Dendritic cell treated with granulocyte-macrophage colony-stimulating factor and Interleukin-4, amounts not matched to agents 40 ng/mL and 50 ng/mL, for 4 days (primary cell): Measurements from ENCODE around the gene CREBBP.

Source experiments
- H3K27ac Mint-ChIP-seq: one replicate; pipeline ENCODE4 v1.8.0; 2022; ENCODE audit warnings: mild to moderate bottlenecking, mixed read lengths
- H3K27me3 Mint-ChIP-seq: one replicate; pipeline ENCODE4 v1.8.0; 2022; ENCODE audit warnings: mild to moderate bottlenecking, mixed read lengths
- H3K36me3 Mint-ChIP-seq: one replicate; pipeline ENCODE4 v1.8.0; 2022; ENCODE audit warnings: low read depth, mixed read lengths
- H3K4me1 Mint-ChIP-seq: one replicate; pipeline ENCODE4 v1.8.0; 2022; ENCODE audit warnings: low read depth, mixed read lengths
- H3K4me3 Mint-ChIP-seq: one replicate; pipeline ENCODE4 v1.8.0; 2022; ENCODE audit warnings: mild to moderate bottlenecking, moderate library complexity, mixed read lengths
- H3K9me3 Mint-ChIP-seq: one replicate; pipeline ENCODE4 v1.8.0; 2022; ENCODE audit warnings: mixed read lengths
- intact Hi-C: fragments of 100-400 bp; cut with micrococcal nuclease; formaldehyde crosslinking; loops from one replicate; pipeline ENCODE4 v1.15.0; 2022

Gene CREBBP

GRCh38 chr16:3739636-3740035, 140.9 kb downstream of the CREBBP start:
- H3K27ac Mint-ChIP-seq = no peak overlapping the region
- intact Hi-C loops = no loop called here
- no peaks in the 10 kb centered on the region for H3K9me3 Mint-ChIP-seq
- peaks cover 100% of the 10 kb centered on the region for H3K36me3 Mint-ChIP-seq
- no peak overlapping the region for H3K4me3 Mint-ChIP-seq
- H3K4me1 Mint-ChIP-seq = peaks cover 18% of the 10 kb centered on the region
- no peaks in the 10 kb centered on the region for H3K27me3 Mint-ChIP-seq

- Mint-ChIP-seq H3K27ac (no peak overlapping the region), H3K27me3 (no peaks in the 10 kb centered on the region), H3K9me3 (no peaks in the 10 kb centered on the region), H3K4me3 (no peak overlapping the region), H3K36me3 (peaks cover 100% of the 10 kb centered on the region), H3K4me1 (peaks cover 18% of the 10 kb centered on the region)
- intact Hi-C loops = no loop called here
These were observed 142.0 kb downstream of the CREBBP start for GRCh38 chr16:3738541-3738940.

- H3K27me3 Mint-ChIP-seq = no peaks in the 10 kb centered on the region
- H3K9me3 Mint-ChIP-seq = no peaks in the 10 kb centered on the region
- no peak overlapping the region for H3K27ac Mint-ChIP-seq
- H3K36me3 Mint-ChIP-seq = peaks cover 100% of the 10 kb centered on the region
- peaks cover 18% of the 10 kb centered on the region for H3K4me1 Mint-ChIP-seq
- intact Hi-C loops = no loop called here
- H3K4me3 Mint-ChIP-seq = no peak overlapping the region
These were observed 142.4 kb downstream of the CREBBP start for GRCh38 chr16:3738128-3738527.

GRCh38 chr16:3737181-3737580, 143.3 kb downstream of the CREBBP start:
- no peaks in the 10 kb centered on the region for H3K9me3 Mint-ChIP-seq
- intact Hi-C loops = no loop called here

GRCh38 chr16:3736116-3736515, 144.4 kb downstream of the CREBBP start:
- H3K27me3 Mint-ChIP-seq = no peaks in the 10 kb centered on the region
- H3K27ac Mint-ChIP-seq = peak overlapping the region; percentile 18
- H3K36me3 Mint-ChIP-seq = peaks cover 100% of the 10 kb centered on the region
- H3K9me3 Mint-ChIP-seq = no peaks in the 10 kb centered on the region
- no peak overlapping the region for H3K4me3 Mint-ChIP-seq
- peaks cover 18% of the 10 kb centered on the region for H3K4me1 Mint-ChIP-seq
- intact Hi-C loops = no loop called here

More at GRCh38 chr16:3737181-3737580, 143.3 kb downstream of the CREBBP start:
- no peak overlapping the region for H3K27ac Mint-ChIP-seq
- peaks cover 100% of the 10 kb centered on the region for H3K36me3 Mint-ChIP-seq
- H3K4me3 Mint-ChIP-seq = no peak overlapping the region
- peaks cover 18% of the 10 kb centered on the region for H3K4me1 Mint-ChIP-seq
- no peaks in the 10 kb centered on the region for H3K27me3 Mint-ChIP-seq

GRCh38 chr16:3735541-3735940, 145.0 kb downstream of the CREBBP start:
- intact Hi-C loops = no loop called here
- Mint-ChIP-seq H3K9me3 (no peaks in the 10 kb centered on the region), H3K4me3 (no peak overlapping the region), H3K36me3 (peaks cover 100% of the 10 kb centered on the region), H3K27me3 (no peaks in the 10 kb centered on the region), H3K4me1 (peaks cover 18% of the 10 kb centered on the region), H3K27ac (peak overlapping the region; percentile 18)

- Mint-ChIP-seq H3K9me3 (no peaks in the 10 kb centered on the region), H3K27ac (peak overlapping the region; percentile 54), H3K27me3 (no peaks in the 10 kb centered on the region), H3K4me1 (peaks cover 18% of the 10 kb centered on the region), H3K36me3 (peaks cover 100% of the 10 kb centered on the region), H3K4me3 (peak overlapping the region; percentile 37)
- intact Hi-C loops = no loop called here
These were observed 145.7 kb downstream of the CREBBP start for GRCh38 chr16:3734758-3735221.

GRCh38 chr16:3734084-3734757, 146.3 kb downstream of the CREBBP start:
- H3K27me3 Mint-ChIP-seq = no peaks in the 10 kb centered on the region
- intact Hi-C loops = no loop called here
- H3K27ac Mint-ChIP-seq = no peak overlapping the region
- peaks cover 100% of the 10 kb centered on the region for H3K36me3 Mint-ChIP-seq
- H3K9me3 Mint-ChIP-seq = no peaks in the 10 kb centered on the region
- peaks cover 18% of the 10 kb centered on the region for H3K4me1 Mint-ChIP-seq
- H3K4me3 Mint-ChIP-seq = no peak overlapping the region

GRCh38 chr16:3732171-3732570, 148.3 kb downstream of the CREBBP start:
- intact Hi-C loops = no loop called here
- no peak overlapping the region for H3K4me3 Mint-ChIP-seq
- H3K9me3 Mint-ChIP-seq = no peaks in the 10 kb centered on the region
- peaks cover 100% of the 10 kb centered on the region for H3K36me3 Mint-ChIP-seq
- no peak overlapping the region for H3K27ac Mint-ChIP-seq
- peaks cover 18% of the 10 kb centered on the region for H3K4me1 Mint-ChIP-seq
- H3K27me3 Mint-ChIP-seq = no peaks in the 10 kb centered on the region

- Mint-ChIP-seq H3K36me3 (peaks cover 100% of the 10 kb centered on the region), H3K27ac (no peak overlapping the region), H3K27me3 (no peaks in the 10 kb centered on the region), H3K9me3 (no peaks in the 10 kb centered on the region), H3K4me1 (peaks cover 14% of the 10 kb centered on the region), H3K4me3 (no peak overlapping the region)
- intact Hi-C loops = no loop called here
These were observed 149.2 kb downstream of the CREBBP start for GRCh38 chr16:3731126-3731935.

- Mint-ChIP-seq H3K27me3 (no peaks in the 10 kb centered on the region), H3K9me3 (no peaks in the 10 kb centered on the region), H3K4me3 (no peak overlapping the region), H3K27ac (no peak overlapping the region), H3K4me1 (peaks cover 6% of the 10 kb centered on the region), H3K36me3 (peaks cover 98% of the 10 kb centered on the region)
- intact Hi-C loops = no loop called here
These were observed 150.1 kb downstream of the CREBBP start for GRCh38 chr16:3730161-3731125.

GRCh38 chr16:3729161-3730112, 151.1 kb downstream of the CREBBP start:
- no peaks in the 10 kb centered on the region for H3K9me3 Mint-ChIP-seq
- peaks cover 9% of the 10 kb centered on the region for H3K4me1 Mint-ChIP-seq
- intact Hi-C loops = no loop called here
- H3K27ac Mint-ChIP-seq = no peak overlapping the region
- H3K4me3 Mint-ChIP-seq = no peak overlapping the region
- H3K27me3 Mint-ChIP-seq = no peaks in the 10 kb centered on the region
- H3K36me3 Mint-ChIP-seq = peaks cover 93% of the 10 kb centered on the region
